HepG2 (cell line): Measurements from ENCODE around the gene SPI1. TPM values are rescaled to one million over a fixed set of nuclear protein-coding genes. Genes with fewer than 3 reads are reported as not detected.

Source experiments
- ATAC-seq: fragments of 200-7000 bp; cut with Tn5 transposase; 3 replicates; pipeline ENCODE4 v1.9.1; 2020; ENCODE audit warnings: mild to moderate bottlenecking, moderate library complexity
- BruUV-seq: library from RNA; stranded (reverse); fragments of 400-500 nt; replicated peaks from 2 replicates; lab custom pipeline; 2021; lab: Mats Ljungman, UMichigan
- CTCF ChIA-PET: fragments of 300-600 bp; formaldehyde crosslinking; extraction: SDS; loops from one replicate; lab custom pipeline; 2021; ENCODE audit warnings: low total read pairs, inconsistent platforms, low intra/inter-chr PET ratio; lab: Yijun Ruan, JAX
- POLR2A ChIA-PET: fragments of 350-600 bp; sonication (Branson Sonifier 250); formaldehyde crosslinking; loops from one replicate; lab custom pipeline; 2020; ENCODE audit warnings: antibody characterized with exemption, inconsistent platforms; lab: Yijun Ruan, JAX
- DNase-seq: peaks from one replicate; pipeline ENCODE4 v3.0.0-alpha.2; 2015; ENCODE audit warnings: low spot score
- FAIRE-seq: peaks from 3 replicates; lab custom pipeline; 2011; peaks lifted over from hg19 to GRCh38; lab: Jason Lieb, UNC
- H2AFZ ChIP-seq: one replicate; pipeline ENCODE4 v1.6.1; 2011; ENCODE audit warnings: low read length, inconsistent platforms
- H3K27ac ChIP-seq: fragments of 300-600 bp; 3 replicates; pipeline ENCODE4 v1.8.0; 2011; ENCODE audit warnings: mixed run types, mild to moderate bottlenecking, mixed read lengths, low read length, inconsistent platforms; ENCODE audit not compliant: insufficient read depth; ENCODE audit errors: extremely low read length
- H3K27me3 ChIP-seq, 2 experiments: fragments of 200-600 bp in 1 of 2; 2 replicates in 1 of 2; 3 replicates in 1 of 2; pipeline versions ENCODE4 v1.6.0 to v1.8.0; 2011; ENCODE audit warnings: low read length in 2 of 2, mild to moderate bottlenecking in 2 of 2, moderate library complexity in 2 of 2, inconsistent platforms in 1 of 2; ENCODE audit not compliant: insufficient read depth in 2 of 2, control insufficient read depth in 1 of 2
- H3K36me3 ChIP-seq, 2 experiments: fragments of 200-600 bp in 1 of 2; replicated peaks in 1 of 2; 2 replicates in 1 of 2; 3 replicates in 1 of 2; pipeline versions ENCODE4 v1.5.1 to v1.8.0; 2011; ENCODE audit warnings: low read length in 2 of 2, inconsistent platforms in 1 of 2; ENCODE audit not compliant: insufficient read depth in 2 of 2, control insufficient read depth in 1 of 2
- H3K4me1 ChIP-seq: 2 replicates; pipeline ENCODE4 v1.5.1; 2012; ENCODE audit warnings: low read length, inconsistent platforms; ENCODE audit not compliant: insufficient read depth
- H3K4me2 ChIP-seq: 2 replicates; pipeline ENCODE4 v1.6.0; 2011; ENCODE audit warnings: low read depth, low read length, inconsistent platforms
- H3K4me3 ChIP-seq, 3 experiments: fragments of 200-600 bp in 1 of 3; sonication (generic), shearing (Covaris generic) in 1 of 3; replicated peaks in 1 of 3; 2 replicates each; pipeline ENCODE4 v1.5.1; 2011 to 2016; ENCODE audit warnings: low read length in 3 of 3, inconsistent platforms in 2 of 3, low read depth in 2 of 3, mild to moderate bottlenecking in 2 of 3, control low read depth in 1 of 3, mixed read lengths in 1 of 3; ENCODE audit not compliant: insufficient read depth in 1 of 3
- H3K79me2 ChIP-seq: one replicate; pipeline ENCODE4 v1.6.1; 2011; ENCODE audit warnings: low read length, inconsistent platforms; ENCODE audit not compliant: insufficient read depth
- H3K9ac ChIP-seq: 2 replicates; pipeline ENCODE4 v1.6.0; 2011; ENCODE audit warnings: mild to moderate bottlenecking, low read depth, low read length, inconsistent platforms; ENCODE audit not compliant: insufficient read depth
- H3K9me3 ChIP-seq: 2 replicates; pipeline ENCODE4 v1.5.1; 2012; ENCODE audit warnings: mild to moderate bottlenecking, low read length
- H4K20me1 ChIP-seq: 2 replicates; pipeline ENCODE4 v1.6.0; 2011; ENCODE audit warnings: inconsistent platforms, mild to moderate bottlenecking, low read length, moderate library complexity; ENCODE audit not compliant: insufficient read depth
- DNMT1 ChIP-seq: sonication (generic); formaldehyde crosslinking; IDR thresholded peaks from 2 replicates; pipeline ENCODE4 v1.5.1; 2020; ENCODE audit warnings: mild to moderate bottlenecking, missing genetic modification reagents
- NFKB2 ChIP-seq: sonication (generic); formaldehyde crosslinking; IDR thresholded peaks from 2 replicates; pipeline ENCODE4 v1.4.0; 2020; ENCODE audit warnings: missing genetic modification reagents, borderline replicate concordance
- TEAD2 ChIP-seq: sonication (generic); formaldehyde crosslinking; IDR thresholded peaks from 2 replicates; pipeline ENCODE4 v1.9.0; 2021; ENCODE audit warnings: missing genetic modification reagents
- ZNF550 ChIP-seq: sonication (generic); formaldehyde crosslinking; IDR thresholded peaks from 2 replicates; pipeline ENCODE4 v1.4.0; 2020; ENCODE audit warnings: mild to moderate bottlenecking, missing genetic modification reagents, borderline replicate concordance
- ZNF768 ChIP-seq: sonication (generic); formaldehyde crosslinking; IDR thresholded peaks from 2 replicates; pipeline ENCODE4 v1.4.0; 2020; ENCODE audit warnings: missing genetic modification reagents
- whole genome bisulfite sequencing: methylation state at CpG from one replicate; pipeline ENCODE4 v1.1.6; 2017; ENCODE audit warnings: low lambda C conversion rate; 5-methylcytosine and 5-hydroxymethylcytosine counted together
- in situ Hi-C: cut with HindIII; loops from 2 replicates; pipeline ENCODE4 v1.10.0; 2017; ENCODE audit warnings: low pct_unique_long_range_greater_than_20kb; ENCODE audit not compliant: extremely low pct_ligation_motif_present
- intact Hi-C: fragments of 100-400 bp; cut with micrococcal nuclease; formaldehyde crosslinking; loops from one replicate; pipeline ENCODE4 v1.10.0; 2022; ENCODE audit not compliant: unreplicated experiment
- polyA plus RNA-seq, 8 experiments: library from polyadenylated mRNA; depleted of rRNA in 3 of 8; stranded (reverse) in 7 of 8; unstranded in 1 of 8; fragments of >200 nt; fragmentation: Illumina TruSeq in 4 of 8; extraction: Trizol in 4 of 8; gene quantifications; 2 replicates each; pipeline versions ENCODE4 v1.2.1 to v1.2.3, GENCODE V29; 2011 to 2016; ENCODE audit warnings: low read depth in 4 of 8, missing spikeins in 1 of 8, mixed read lengths in 1 of 8; ENCODE audit not compliant: insufficient read depth in 1 of 8
- total RNA-seq, 5 experiments: library from RNA; depleted of rRNA; stranded (reverse); fragments of >200 nt; fragmentation: Illumina TruSeq; extraction: Trizol; gene quantifications; 2 replicates each; pipeline ENCODE4 v1.2.3, GENCODE V29; 2016; ENCODE audit warnings: low read depth in 1 of 5
- TF ChIP-seq, protein P1 (sequence below): sonication (generic); formaldehyde crosslinking; IDR thresholded peaks from 2 replicates; pipeline ENCODE4 v1.5.0; 2020; ENCODE audit warnings: missing genetic modification reagents

The SPI1 gene
- total and polyA plus RNA-seq, 2 of the 13 experiments (the other 11 are each of a cell fraction or from before 2014, with no cell fraction given): not detected

- TF ChIP-seq, protein P1, sequence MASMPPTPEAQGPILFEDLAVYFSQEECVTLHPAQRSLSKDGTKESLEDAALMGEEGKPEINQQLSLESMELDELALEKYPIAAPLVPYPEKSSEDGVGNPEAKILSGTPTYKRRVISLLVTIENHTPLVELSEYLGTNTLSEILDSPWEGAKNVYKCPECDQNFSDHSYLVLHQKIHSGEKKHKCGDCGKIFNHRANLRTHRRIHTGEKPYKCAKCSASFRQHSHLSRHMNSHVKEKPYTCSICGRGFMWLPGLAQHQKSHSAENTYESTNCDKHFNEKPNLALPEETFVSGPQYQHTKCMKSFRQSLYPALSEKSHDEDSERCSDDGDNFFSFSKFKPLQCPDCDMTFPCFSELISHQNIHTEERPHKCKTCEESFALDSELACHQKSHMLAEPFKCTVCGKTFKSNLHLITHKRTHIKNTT (CRISPR knock-in tag): no peak
- TF ChIP-seq TEAD2 (CRISPR knock-in tag) (no peak), NFKB2 (CRISPR knock-in tag) (no peak), ZNF550 (no peak), DNMT1 (no peak), ZNF768 (peak; percentile 91)
- in situ Hi-C loops (no loop called here), intact Hi-C loops (no loop called here)
- 89% methylated on average over 8 of the region's 12 CpGs for WGBS
- Histone ChIP-seq H2AFZ (no peak overlapping the region), H3K4me2 (no peak overlapping the region), H4K20me1 (no peaks in the 10 kb centered on the region), H3K79me2 (peaks cover 9% of the 10 kb centered on the region), H3K9ac (no peak overlapping the region), H3K27me3 (no peaks in the 10 kb centered on the region; a peak in 1 of 5 replicates), H3K4me1 (peaks cover 26% of the 10 kb centered on the region), H3K4me3 (0 out of 6 replicates have a peak overlapping the region, but pooled peaks of 1 of the 3 experiments have one; percentile 91), H3K9me3 (no peaks in the 10 kb centered on the region), H3K36me3 (peaks cover 0 to 7% of the 10 kb centered on the region in 2 experiments; a peak in 3 of 5 replicates), H3K27ac (no peak overlapping the region)
- FAIRE-seq (no peak), DNase-seq (no peak), ATAC-seq (no peak)
- BruUV-seq: no TSS peak
- ChIA-PET CTCF (no interaction called here), POLR2A (interaction anchor here (1.2 to 4.9 kb wide), 2 partner anchors 16 to 26 kb away, joined by 3 to 33 read pairs; partner anchors contain the start of gene PSMC3)
Observed at GRCh38 chr11:47410370-47411264, 32.3 kb upstream of the SPI1 start.
